ENCODE measurements around the gene PARD3.
A peak's percentile ranks its signal among the peaks of the same experiment; 100 is the strongest.
"Not testable (repeated sequence)": the region's sequence is repeated elsewhere in the genome, so short reads cannot be mapped to it uniquely, and the experiment has no call there.

Gene PARD3

GRCh38 chr10:34644815-34645214 lies 170.3 kb downstream of the PARD3 start:
- DNase-seq: not testable (repeated sequence)

- DNase-seq: no peak
These were observed 170.9 kb downstream of the PARD3 start for GRCh38 chr10:34644224-34644623.

- no peak for DNase-seq
These were observed 171.5 kb downstream of the PARD3 start for GRCh38 chr10:34643620-34644019.

- DNase-seq: peak; percentile 39
These were observed 173.1 kb downstream of the PARD3 start for GRCh38 chr10:34641913-34642558.

GRCh38 chr10:34641147-34641912 lies 173.8 kb downstream of the PARD3 start:
- DNase-seq: no peak

- peak; percentile 87 for DNase-seq
These were observed 176.6 kb downstream of the PARD3 start for GRCh38 chr10:34638406-34639054.

- DNase-seq: peak; percentile 81
These were observed 177.6 kb downstream of the PARD3 start for GRCh38 chr10:34637418-34637911.

GRCh38 chr10:34635111-34635510 lies 180.0 kb downstream of the PARD3 start:
- DNase-seq: no peak

GRCh38 chr10:34633374-34633773 lies 181.7 kb downstream of the PARD3 start:
- DNase-seq: no peak

GRCh38 chr10:34629084-34629483 lies 186.0 kb downstream of the PARD3 start:
- DNase-seq: no peak

GRCh38 chr10:34628174-34628796 lies 186.8 kb downstream of the PARD3 start:
- DNase-seq: peak; percentile 61

- no peak for DNase-seq
These were observed 187.4 kb downstream of the PARD3 start for GRCh38 chr10:34627741-34628140.

GRCh38 chr10:34627331-34627730 lies 187.8 kb downstream of the PARD3 start:
- no peak for DNase-seq

- no peak for DNase-seq
These were observed 188.8 kb downstream of the PARD3 start for GRCh38 chr10:34626158-34626880.

- no peak for DNase-seq
These were observed 190.6 kb downstream of the PARD3 start for GRCh38 chr10:34624323-34625153.

GRCh38 chr10:34622945-34623344 lies 192.2 kb downstream of the PARD3 start:
- DNase-seq: no peak

GRCh38 chr10:34618611-34619010 lies 196.5 kb downstream of the PARD3 start:
- no peak for DNase-seq

GRCh38 chr10:34615770-34616169 lies 199.3 kb downstream of the PARD3 start:
- no peak for DNase-seq

GRCh38 chr10:34613491-34613890 lies 201.6 kb downstream of the PARD3 start:
- no peak for DNase-seq

- no peak for DNase-seq
These were observed 202.2 kb downstream of the PARD3 start for GRCh38 chr10:34612938-34613337.

- DNase-seq: no peak
These were observed 202.7 kb downstream of the PARD3 start for GRCh38 chr10:34612446-34612845.

Measured in right hindlimb (tissue), 1 donor.